ENCODE results near the gene ZC3H15.
"Not testable (repeated sequence)": the region's sequence is repeated elsewhere in the genome, so short reads cannot be mapped to it uniquely, and the experiment has no call there.

The ZC3H15 gene

DNA sequence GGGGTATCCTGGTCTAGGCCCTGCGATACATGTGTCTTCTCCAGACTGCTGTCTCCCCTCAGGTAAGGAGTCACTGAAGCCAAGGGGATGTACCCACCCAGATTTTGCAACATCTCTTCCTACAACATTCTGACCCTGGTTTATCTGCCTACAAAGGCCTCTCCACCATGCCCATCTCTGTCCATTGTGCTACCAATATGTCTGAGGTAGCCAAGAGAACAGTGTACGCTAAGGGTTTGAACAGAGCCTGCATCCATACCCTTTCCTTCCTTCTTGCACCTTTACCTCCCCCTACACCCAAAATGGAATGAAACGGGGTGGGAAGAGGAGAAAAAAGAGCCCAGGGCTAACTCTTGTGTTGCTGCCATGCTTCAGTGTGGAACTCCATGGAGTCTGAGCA, 11.9 kb downstream of the ZC3H15 start:
- no peak for DNase-seq

DNA sequence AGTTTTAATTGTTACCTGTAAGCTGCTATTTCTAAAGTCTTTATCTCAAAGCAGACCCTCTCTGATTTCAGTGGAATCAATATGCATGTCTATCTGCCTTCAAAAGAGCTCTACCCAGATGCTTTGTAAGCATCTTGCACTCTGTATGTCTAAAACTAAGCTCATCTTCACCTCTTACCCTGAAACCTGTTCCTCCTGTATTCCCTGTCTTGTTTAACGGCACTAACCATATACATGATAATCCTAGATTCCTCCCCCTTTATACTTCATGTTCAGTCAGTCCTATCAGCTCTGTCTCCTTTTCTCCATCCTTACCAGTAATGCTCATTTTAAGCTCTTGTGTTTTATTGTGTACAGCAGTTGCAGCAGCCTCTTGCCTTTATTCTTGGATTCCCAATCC, 12.8 kb downstream of the ZC3H15 start:
- no peak for DNase-seq

DNA sequence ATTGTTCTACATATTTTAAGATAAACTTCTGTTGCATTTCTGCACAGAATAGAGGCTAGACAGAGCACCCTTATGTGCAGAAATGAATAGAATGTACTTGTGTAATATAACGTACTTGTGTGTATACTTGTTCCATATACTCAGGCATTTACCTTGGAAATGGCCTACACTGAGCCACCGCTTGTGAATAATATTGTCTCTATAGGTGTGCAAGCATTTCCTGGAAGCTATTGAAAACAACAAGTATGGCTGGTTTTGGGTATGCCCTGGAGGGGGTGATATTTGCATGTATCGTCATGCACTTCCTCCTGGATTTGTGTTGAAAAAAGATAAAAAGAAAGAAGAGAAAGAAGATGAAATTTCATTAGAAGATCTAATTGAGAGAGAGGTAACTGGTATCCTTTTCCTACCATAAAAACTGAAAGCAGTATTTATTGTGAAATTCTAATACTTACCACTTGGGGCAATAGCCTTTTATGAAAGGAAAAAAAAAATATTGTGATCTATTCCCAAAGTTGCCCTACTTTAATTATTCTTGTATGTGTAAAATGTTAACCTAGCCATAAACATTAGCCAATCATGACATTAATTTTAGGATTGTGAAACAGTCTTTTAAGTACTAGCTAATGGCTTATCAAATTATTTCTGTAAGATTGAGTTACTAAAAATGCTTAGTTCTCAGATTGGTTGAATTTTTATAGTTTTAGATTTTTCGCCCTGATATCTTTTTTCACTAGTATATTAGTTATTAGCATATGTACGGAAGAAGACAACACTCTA, 18.0 kb downstream of the ZC3H15 start:
- DNase-seq: no peak

DNA sequence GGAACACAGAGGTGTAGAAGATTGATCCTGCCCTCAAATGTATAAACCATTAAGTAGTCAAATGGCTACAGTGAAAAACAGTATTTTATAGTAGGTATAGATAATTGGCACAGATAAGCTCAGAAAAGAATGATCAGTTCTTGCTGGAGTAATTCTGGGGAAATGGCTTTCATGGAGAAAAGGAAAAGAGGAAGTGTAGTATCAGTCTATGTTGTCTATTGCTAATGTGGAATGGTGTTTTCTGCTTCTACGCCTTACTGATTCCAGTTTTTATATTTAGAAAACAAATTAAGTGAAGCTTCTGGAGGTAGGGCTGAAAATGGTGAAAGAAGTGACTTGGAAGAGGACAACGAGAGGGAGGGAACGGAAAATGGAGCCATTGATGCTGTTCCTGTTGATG, 22.2 kb downstream of the ZC3H15 start:
- DNase-seq: no peak

DNA sequence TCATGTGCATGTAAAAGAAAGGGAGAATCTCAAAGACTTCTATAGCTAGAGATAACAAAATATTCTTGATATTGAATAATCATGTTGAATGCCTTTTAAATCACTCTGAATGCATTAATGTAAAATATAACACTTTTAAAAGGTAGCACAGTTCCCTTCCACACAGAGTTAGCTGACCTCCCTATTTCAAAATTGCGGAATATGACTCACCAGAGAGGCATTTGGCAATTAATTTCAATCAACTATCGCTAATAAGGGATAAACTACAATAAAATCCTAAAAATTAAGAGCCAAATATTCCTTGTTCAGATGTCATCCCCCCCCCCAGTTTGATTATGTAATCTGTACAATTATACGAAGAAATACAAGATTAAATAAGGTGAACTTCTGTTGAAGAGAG, 29.3 kb downstream of the ZC3H15 start:
- no peak for DNase-seq

DNA sequence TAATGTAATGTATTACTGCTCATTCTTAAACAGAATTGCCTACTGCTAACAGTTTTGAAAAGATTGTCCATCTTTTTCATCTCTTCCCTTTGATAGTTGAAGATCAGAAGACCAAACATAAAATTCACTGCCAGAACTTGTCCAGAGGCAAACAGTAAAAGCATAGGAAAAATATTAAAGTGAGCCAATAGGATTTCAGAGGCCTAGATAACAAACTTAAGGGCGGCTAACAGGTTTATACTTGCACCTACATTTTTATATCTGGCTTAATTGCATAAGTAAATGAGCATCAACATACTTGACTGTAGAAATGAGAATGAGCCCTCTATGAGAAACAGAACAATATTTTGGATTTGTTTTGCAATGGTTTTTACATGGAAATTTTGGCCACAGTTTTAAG, 30.3 kb downstream of the ZC3H15 start:
- no peak for DNase-seq

DNA sequence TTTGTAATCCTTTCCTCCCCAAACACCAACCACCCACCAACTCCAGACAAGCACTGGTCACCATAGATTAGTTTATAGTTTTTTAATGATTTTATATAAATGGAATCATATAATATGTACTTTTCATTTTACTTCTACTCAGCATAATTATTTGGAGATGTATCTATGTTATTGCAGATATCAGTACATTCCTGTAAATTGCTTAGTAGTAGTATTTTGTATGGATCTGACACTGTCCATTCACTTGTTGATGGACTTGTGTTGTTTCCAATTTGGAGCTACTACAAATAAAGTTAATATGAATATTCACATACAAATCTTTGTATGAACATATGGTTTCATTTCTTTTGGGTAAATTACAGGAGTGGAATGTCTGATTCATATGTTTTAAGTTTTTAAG, 31.0 kb downstream of the ZC3H15 start:
- no peak for DNase-seq

DNA sequence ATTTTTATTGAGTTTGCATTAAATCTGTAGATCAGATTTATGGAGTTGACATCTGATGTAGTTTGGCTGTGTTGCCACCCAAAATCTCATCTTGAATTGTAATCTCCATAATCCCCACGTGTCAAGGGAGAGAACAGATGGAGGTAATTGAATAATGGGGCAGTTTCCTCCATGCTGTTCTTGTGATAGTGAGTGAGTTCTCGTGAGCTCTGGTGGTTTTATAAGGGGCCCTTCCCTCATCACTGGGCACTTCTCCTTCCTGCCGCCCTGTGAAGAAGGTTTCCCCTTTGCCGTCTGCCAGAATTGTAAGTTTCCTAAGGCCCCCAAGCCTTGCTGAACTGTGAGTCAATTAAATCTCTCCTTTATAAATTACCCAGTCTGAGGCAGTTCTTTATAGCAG, 32.2 kb downstream of the ZC3H15 start:
- no peak for DNase-seq

DNA sequence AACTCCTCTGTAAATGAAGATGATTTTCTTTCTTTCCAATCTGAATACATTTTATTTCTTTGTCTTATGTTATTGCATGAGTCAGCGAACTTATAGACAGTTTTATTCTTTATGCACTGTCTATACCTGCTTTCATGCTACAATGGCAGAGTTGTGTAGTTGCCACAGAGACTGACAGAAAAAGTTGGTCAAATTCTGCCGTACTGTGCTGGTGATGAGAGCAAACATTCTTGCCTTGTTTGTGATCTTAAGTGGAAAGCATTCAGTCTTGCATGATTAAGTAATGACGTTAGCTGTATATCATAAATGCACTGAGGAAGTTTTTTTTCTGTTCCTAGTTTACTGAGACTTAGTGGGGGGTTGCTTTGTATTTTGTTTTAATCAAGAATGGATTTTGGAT, 32.9 kb downstream of the ZC3H15 start:
- no peak for DNase-seq

DNA sequence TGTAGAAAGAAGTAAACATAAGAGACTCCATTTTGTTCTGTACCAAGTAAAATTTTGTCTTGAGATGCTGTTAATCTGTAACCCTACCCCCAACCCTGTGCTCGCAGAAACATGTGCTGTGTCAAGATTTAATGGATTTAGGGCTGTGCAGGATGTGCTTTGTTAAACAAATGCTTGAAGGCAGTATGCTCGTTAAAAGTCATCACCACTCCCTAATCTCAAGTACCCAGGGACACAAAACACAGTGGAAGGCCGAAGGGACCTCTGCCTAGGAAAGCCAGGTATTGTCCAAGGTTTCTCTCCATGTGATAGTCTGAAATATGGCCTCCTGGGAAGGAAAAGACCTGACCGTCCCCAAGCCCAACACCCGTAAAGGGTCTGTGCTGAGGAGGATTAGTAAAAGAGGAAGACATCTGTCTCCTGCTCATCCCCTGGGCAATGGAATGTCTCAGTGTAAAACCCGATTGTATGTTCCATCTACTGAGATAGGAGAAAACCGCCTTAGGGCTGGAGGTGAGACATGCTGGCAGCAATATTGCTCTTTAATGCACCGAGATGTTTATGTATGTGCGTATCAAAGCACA, 35.6 kb downstream of the ZC3H15 start:
- not testable (repeated sequence) for DNase-seq

DNA sequence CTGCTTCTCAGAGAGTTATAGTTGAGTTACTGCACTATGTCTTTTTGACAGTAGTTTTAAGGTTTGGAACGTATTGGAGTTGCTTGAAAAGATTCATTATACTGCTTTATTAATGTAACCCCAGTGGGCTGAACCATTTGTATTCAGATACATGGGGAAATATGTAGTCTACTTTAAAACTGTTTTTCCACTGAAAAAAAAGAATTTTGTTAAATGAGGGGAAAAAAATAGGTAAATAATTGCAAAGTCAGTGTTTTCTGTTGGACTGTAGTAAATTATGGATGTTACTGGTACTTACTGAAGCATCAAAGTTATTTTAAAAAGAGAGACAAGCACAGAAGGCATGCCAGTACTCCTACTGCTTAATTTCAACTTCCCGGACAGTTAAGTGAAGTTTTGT, 36.4 kb downstream of the ZC3H15 start:
- no peak for DNase-seq

DNA sequence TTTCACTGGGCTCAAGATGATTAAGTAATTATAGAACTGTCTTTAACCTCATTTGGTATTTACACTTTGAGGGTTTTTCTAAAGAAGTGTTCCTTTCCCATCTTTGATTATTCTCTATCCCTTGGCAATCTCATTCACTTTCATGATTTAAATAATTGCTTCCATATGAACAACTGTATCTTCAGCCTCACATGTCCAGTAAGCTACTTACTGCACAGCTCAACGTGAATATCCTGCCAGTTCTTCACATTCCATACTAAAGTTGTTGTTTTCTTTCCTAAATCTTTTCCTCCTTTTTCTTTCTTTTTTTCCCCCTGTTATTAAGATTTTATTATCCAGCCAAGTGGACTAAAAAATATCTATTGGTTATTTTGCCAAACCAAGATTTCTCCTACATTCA, 37.7 kb downstream of the ZC3H15 start:
- DNase-seq: no peak

DNA sequence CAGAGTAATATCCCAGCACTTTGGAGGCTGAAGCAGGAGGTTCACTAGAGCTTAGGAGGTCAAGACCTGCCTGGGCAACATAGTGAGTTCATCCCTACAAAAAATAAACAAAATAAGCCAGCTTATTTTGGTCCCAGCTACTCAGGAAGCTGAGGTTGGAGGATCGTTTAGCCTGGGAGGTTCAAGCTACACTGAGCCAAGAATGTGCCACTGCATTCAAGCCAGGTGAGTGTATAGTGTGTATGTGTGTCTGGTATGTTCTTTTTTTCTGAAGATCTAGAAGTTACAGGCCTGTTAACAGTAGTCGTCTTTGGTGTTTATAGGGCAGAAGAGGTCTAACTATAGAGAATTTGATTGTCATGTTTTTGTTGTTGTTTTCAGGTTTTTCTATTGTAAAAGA, 40.2 kb downstream of the ZC3H15 start:
- no peak for DNase-seq

DNA sequence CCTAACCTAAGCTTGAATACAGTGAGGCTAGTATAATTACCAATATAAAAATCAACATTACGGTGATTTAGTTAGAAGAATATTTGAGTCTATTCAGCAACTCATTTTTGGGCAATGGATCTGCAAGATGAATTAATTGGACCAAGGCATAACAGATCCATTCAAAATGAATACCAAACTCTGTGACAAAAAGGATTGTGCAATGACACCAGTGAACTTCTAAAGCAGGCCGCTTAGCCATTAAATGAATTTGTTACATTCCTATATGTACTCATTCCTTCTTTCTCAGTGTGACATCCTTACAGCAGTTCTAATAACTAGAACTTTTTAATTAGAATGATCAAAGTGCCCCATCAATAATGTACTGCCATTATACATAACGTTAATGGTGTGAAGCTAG, 44.3 kb downstream of the ZC3H15 start:
- DNase-seq: no peak

DNA sequence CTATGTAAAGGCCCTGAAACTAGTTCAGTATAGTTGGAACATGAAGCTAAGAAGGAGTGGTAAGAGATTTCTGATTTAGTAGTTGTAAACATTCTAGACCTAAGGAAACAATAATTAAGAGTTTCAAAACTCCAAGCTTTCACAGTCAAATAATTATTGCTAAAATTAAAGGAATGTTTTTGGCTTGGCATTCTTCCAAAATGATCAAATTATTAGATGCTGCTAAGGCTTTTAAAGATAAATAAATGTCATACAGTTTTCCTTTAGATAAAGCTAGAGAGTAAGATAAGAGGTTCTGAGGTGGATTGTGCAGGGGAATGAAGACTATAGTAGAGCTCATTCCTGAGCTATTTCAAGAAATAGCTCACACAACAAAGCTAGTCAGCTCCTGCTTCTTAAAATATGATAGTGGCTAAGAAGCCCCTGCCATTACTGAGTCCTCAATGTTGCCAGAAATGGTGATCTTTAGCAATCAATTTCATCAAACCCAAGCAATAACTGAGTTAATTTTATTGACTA, 45.3 kb downstream of the ZC3H15 start:
- DNase-seq: no peak

DNA sequence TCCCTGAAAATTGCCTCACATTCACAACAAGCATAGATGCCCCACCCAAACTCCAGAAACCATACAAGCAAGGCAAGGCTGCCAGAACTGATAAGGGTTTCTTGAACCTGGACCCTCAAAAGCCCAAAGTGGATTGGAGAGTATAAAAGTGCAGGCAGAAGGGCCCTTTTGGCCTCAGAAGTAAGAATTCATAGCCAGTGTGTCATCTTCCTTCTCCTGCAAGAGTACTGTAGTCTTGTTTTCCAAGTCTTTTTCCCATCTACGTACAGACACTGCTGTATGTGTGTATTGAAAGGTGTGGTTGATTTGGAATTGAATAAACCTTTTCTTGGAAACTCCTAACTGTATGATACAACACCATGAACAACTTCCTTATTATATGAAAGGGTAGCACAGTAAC, 46.8 kb downstream of the ZC3H15 start:
- no peak for DNase-seq

DNA sequence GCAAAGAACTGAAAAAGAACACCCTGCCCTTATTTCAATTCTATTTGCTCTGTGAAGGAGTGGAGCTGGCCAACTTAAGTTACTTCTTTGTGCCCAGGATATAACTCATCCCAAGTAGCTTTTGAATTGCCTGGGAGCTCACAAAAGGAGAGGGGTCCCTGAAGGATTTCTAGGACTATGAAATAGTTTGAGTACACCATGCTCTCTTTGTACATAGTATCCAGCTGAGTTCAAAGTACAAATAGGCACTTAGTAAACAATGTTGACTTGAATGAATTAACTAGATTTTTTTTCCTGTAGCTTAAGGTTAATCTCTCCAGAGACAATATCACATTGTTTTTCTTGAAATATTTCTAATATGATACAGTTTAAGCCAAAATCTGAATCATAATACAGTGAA, 47.7 kb downstream of the ZC3H15 start:
- DNase-seq: no peak

DNA sequence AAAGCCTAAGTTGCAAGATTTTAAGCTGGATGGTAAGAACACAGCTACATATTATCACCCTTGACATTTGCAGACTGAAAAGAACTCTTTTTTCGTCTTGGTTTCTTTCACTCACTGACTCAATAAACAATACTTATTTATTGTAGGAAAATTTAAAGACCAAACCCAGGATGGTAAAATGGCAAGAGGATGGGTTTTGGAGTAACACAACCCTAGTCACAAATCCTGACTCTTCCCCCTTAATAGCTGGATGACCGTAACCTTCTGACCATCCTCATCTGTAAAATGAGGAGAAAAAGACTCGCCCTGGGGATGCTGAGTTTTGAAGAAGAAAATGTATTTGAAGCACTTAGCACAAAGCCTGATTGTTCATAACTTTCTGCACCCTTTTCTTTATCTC, 48.3 kb downstream of the ZC3H15 start:
- no peak for DNase-seq

DNA sequence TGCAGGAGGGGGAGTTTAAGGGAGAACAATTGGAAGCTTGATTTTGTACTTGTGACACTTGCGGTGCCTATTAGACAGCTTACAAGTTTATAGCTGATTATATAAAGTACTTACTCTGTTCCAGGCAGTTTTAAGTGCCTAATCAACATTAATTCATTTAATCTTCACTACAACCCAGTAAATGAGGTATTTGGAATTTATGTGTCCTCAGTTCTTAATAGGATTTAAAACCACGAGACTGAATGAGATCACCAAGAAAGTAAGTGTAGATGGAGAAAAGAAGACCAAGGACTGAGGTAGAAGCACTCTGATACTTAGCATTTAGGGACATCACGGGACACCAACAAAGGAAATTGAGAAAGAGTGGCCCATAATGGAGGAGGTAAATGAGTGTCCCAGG, 49.8 kb downstream of the ZC3H15 start:
- no peak for DNase-seq

DNA sequence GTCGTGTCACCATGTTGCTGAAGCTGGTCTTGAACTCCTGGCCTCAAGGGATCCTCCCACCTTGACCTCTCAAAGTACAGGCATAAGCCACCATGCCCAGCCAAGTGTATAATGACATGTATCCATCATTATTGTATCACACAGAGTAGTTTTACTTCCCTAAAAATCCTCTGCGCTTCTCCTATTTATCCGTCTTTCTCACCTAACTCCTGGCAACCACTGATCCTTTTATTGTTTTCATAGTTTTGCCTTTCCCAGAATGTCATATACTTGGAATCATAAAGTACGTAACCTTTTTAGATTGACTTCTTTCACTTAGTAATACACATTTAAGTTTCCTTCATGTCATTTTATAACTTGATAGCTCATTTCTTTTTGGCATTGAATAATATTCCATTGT, 51.0 kb downstream of the ZC3H15 start:
- DNase-seq: no peak

DNA sequence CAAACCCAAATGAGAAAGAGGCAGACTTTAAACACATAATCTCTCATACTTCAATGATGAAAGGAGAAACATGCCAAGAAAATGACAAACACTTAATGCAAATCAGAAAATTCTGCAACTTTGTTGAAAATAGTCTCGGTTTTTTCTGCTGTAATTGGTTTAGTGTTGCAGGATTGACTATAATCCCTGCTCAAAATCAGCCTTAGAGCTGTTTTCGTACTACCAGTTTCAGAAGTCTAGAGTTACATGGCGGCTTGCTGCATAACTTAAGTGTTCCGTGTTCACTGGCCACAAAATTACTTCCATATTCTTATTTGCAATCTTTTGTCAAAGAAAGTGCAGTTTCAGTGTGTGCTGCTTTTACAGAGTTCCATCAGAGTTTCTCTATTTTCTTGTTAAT, 54.9 kb downstream of the ZC3H15 start:
- no peak for DNase-seq

DNA sequence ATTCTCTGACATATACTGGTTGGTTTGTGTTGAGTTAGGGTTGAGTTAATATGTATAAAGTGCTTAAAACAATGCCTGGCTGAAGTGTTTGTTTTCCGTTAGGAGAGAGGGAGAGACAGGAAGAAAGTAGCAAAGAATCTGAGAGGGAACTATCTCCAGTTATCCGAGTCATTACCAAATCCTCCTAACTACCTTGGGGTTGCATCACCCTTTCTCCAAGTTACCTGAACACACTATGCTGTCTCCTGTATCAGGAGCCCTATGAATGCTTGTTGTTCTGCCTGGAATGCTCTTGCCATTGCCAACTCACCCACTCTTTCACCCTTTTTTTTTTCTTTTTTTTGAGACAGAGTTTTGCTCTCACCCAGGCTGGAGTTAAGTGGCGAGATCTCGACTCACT, 55.9 kb downstream of the ZC3H15 start:
- DNase-seq: no peak

DNA sequence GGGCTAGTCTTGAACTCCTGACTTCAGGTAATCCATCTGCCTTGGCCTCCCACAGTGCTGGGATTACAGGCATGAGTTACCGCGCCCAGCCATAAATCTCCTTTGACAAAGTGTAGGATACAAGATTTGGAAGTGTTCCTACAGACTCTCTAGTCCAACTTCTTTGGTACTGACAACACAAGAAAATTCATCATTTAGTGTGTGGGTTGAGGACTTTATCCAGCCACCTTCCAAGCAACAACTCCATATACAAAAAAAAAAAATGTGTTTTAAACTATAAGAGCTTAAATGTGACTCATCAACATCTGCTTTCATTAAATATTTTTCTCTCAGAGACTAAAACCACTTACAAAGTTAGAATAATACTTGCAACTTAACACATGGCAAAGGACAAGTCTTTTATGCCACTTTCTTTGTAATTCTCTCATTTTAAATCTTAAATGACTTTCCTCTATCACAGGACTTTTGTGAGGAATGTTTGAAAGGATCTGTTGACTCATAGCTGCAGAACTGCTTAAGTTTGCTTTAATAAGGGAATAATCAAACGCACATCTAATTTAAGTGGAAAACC, 57.6 kb downstream of the ZC3H15 start:
- DNase-seq: no peak

DNA sequence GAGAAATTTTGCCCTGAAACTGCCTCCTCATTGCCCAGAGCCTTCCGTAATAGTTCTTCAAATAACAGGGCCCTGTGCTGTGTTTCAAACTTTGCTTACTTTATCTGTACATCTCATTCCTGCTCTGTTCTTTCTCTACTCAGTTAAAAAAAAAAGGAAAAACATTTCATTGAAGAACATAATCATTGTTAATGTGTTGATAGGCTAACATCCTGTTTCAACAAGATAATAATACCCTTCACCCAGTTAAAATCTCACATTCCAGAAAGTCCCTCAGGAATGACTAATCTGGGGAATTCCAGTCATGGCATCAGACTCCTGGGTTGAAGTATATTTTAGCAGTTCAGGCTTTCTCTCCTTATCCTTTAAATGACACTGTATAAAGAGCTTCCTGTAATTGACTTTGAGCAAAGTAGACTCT, 58.2 kb downstream of the ZC3H15 start:
- DNase-seq: no peak

DNA sequence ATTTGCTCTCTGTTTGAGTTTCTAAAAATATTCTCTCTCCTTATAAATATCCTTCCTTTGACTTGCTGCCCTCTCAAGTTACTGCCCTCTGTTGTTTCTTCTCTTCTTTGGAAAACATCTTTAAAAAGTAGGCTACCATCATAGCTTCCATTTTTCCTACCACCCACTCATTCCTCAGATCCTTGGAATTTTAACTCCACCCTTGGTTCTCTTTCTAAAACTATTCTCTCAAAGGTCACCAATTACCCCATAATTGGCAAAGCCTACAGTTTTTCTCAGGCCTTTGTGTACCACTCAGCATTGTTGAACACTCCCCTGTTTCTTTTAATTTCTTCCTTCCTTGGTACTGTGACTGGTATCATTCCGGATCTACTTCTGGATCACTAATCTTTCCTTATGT, 60.8 kb downstream of the ZC3H15 start:
- DNase-seq: no peak

All from CD4-positive, alpha-beta T cell treated with Interleukin-15 for 1 hour (primary cell).